ENCODE measurements around the gene COMMD10. TPM values are rescaled to one million over a fixed set of nuclear protein-coding genes. Genes with fewer than 3 reads are reported as not detected.

Gene COMMD10
- total and polyA plus RNA-seq, 2 of the 8 experiments (the other 6 are each of a cell fraction or from before 2014, with no cell fraction given) = 16.5 to 43.4 TPM

DNA sequence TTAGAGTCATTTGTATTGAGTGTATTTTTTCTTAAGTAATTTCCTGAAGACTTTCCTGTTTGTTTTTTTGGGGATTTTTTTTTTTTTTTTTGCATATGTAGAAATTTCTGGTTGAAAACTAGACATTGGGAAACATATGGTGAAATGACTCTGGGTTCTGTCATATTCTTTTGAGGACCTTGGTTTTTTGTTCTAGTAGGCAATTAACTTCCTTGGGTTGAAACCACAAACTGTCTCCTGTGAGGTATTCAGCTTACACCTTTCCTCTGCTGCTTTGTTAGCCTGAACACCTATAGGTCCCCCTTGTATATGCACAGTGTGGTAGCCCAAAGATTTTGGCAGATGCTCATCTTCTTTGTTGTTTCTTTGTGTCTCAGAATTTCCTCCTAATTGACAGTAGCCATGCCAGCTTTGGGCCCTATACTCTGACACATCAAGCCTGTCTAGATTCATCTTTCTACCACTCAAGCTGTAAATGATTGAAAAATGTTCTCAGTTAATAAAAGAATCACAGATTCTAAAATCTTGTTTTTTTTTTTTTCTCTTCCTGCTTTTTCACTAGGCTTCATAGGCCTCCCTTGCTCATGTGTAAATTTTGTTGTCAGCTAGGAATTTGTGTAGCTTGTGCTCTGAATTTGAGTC is 140.6 kb downstream of the COMMD10 start:
- Histone ChIP-seq H3K18ac (ENCODE audit: extremely low read depth, low read length) (no peak overlapping the region), H4K91ac (replicated peaks; ENCODE audit: insufficient read length, low read length) (no peak overlapping the region), H3K14ac (ENCODE audit: insufficient read length) (no peak overlapping the region), H3K4me1 (replicated peaks in 1 of 4; ENCODE audit: control insufficient read depth in 3 of 4, insufficient read depth in 4 of 4, low read length in 3 of 4) (peaks cover 0 to 3% (median 0%) of the 10 kb centered on the region in 4 experiments; a peak in 1 of 7 replicates), H2BK5ac (ENCODE audit: low read depth, low read length) (no peak overlapping the region), H4K20me1 (replicated peaks in 1 of 2; ENCODE audit: control insufficient read depth in 1 of 2, insufficient read depth in 2 of 2, low read length in 2 of 2) (no peaks in the 10 kb centered on the region), H3K56ac (replicated peaks; ENCODE audit: insufficient read length, low read depth, low read length) (no peak overlapping the region), H3K4me2 (ENCODE audit: insufficient read depth in 1 of 2, low read depth in 2 of 2, low read length in 2 of 2) (no peak overlapping the region), H4K5ac (ENCODE audit: insufficient read length, low read depth, low read length) (no peak overlapping the region), H2BK20ac (ENCODE audit: low read length) (no peak overlapping the region), H3K27ac (ENCODE audit: low read depth, low read length) (no peak overlapping the region), H2AFZ (ENCODE audit: low read length) (no peak overlapping the region), H4K8ac (ENCODE audit: extremely low read depth, insufficient read depth, low read length) (no peak overlapping the region), H3K79me2 (ENCODE audit: control insufficient read depth in 1 of 2, insufficient read depth in 2 of 2, low read length in 2 of 2) (no peaks in the 10 kb centered on the region), H2BK12ac (ENCODE audit: low read depth, low read length) (no peak overlapping the region), H3K79me1 (ENCODE audit: low read depth, low read length) (no peaks in the 10 kb centered on the region; the same call in 1 of the 2 replicates), H3K4ac (replicated peaks; ENCODE audit: insufficient read length, low read depth, low read length) (no peak overlapping the region), H2BK120ac (replicated peaks; ENCODE audit: low read depth, low read length) (no peak overlapping the region), H3K9me3 (ENCODE audit: insufficient read depth in 2 of 2, low read depth in 1 of 2, low read length in 1 of 2) (no peaks in the 10 kb centered on the region), H3K4me3 (ENCODE audit: extremely low read depth in 1 of 4, insufficient read depth in 2 of 4, low read depth in 3 of 4, low read length in 4 of 4) (no peak overlapping the region), H3K9ac (replicated peaks in 1 of 4; ENCODE audit: extremely low read depth in 1 of 4, low read depth in 3 of 4, low read length in 3 of 4) (no peak overlapping the region), H3K23me2 (ENCODE audit: low read depth, low read length) (no peaks in the 10 kb centered on the region), H3K27me3 (replicated peaks in 1 of 4; ENCODE audit: control insufficient read depth in 3 of 4, extremely low read depth in 1 of 4, insufficient read depth in 3 of 4, low read length in 3 of 4) (no peaks in the 10 kb centered on the region), H3K36me3 (ENCODE audit: control insufficient read depth in 2 of 4, insufficient read depth in 4 of 4, low read length in 3 of 4) (no peaks in the 10 kb centered on the region), H2AK5ac (ENCODE audit: low read depth, low read length) (no peak overlapping the region), H2BK15ac (ENCODE audit: low read length) (no peak overlapping the region), H3K23ac (ENCODE audit: insufficient read length) (no peak overlapping the region)
- ChIA-PET CTCF (ENCODE audit: partially characterized antibody) (no interaction called here), POLR2A (ENCODE audit: partially characterized antibody) (no interaction called here)
- peak; percentile 13 for FAIRE-seq
- DNase-seq (ENCODE audit: low read depth in 1 of 2, low spot score in 2 of 2) = no peak
- no peak for TF ChIP-seq KDM1A (IDR thresholded peaks at IDR 0.05; ENCODE audit: borderline replicate concordance, low read length)
- no peak for TF ChIP-seq CEBPB (IDR thresholded peaks at IDR 0.05; ENCODE audit: low read depth, low read length)
- TF ChIP-seq, protein P1, sequence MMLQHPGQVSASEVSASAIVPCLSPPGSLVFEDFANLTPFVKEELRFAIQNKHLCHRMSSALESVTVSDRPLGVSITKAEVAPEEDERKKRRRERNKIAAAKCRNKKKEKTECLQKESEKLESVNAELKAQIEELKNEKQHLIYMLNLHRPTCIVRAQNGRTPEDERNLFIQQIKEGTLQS (IDR thresholded peaks at IDR 0.05; ENCODE audit: insufficient read depth, low read depth, low read length) = no peak
- no peak for TF ChIP-seq TAF1 (IDR thresholded peaks at IDR 0.05; ENCODE audit: low read depth, low read length)
- no peak for TF ChIP-seq YY1 (IDR thresholded peaks at IDR 0.05; ENCODE audit: low read depth, low read length)
- no peak for TF ChIP-seq SAP30 (IDR thresholded peaks at IDR 0.05; ENCODE audit: insufficient read depth, insufficient replicate concordance, low read length)
- no peak for TF ChIP-seq CTBP2 (IDR thresholded peaks at IDR 0.05; ENCODE audit: borderline replicate concordance, insufficient read depth, insufficient read length, low read length)
- TF ChIP-seq TBP (IDR thresholded peaks at IDR 0.05; ENCODE audit: low read depth, low read length) = no peak
- TF ChIP-seq EP300 (IDR thresholded peaks at IDR 0.05; ENCODE audit: borderline replicate concordance in 1 of 2, low read depth in 2 of 2, low read length in 2 of 2) = no peak
- TF ChIP-seq RAD21 (IDR thresholded peaks at IDR 0.05 in 1 of 2, conservative IDR thresholded peaks at IDR 0.05 in 1 of 2; ENCODE audit: low read depth in 2 of 2, low read length in 2 of 2) = no peak
- TF ChIP-seq, protein P2, sequence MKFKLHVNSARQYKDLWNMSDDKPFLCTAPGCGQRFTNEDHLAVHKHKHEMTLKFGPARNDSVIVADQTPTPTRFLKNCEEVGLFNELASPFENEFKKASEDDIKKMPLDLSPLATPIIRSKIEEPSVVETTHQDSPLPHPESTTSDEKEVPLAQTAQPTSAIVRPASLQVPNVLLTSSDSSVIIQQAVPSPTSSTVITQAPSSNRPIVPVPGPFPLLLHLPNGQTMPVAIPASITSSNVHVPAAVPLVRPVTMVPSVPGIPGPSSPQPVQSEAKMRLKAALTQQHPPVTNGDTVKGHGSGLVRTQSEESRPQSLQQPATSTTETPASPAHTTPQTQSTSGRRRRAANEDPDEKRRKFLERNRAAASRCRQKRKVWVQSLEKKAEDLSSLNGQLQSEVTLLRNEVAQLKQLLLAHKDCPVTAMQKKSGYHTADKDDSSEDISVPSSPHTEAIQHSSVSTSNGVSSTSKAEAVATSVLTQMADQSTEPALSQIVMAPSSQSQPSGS (IDR thresholded peaks at IDR 0.05; ENCODE audit: low read length) = no peak

All from H1 (cell line).